Stimulated activated CD8-positive, alpha-beta memory T cell treated with anti-CD3 and anti-CD28 coated beads, Interleukin-15, amount 100 ng/mL, for 48 hours (primary cell): Measurements from ENCODE around the gene BDH1.
"Not testable (repeated sequence)": the region's sequence is repeated elsewhere in the genome, so short reads cannot be mapped to it uniquely, and the experiment has no call there.

Experiments
- DNase-seq, 2 donors: peaks; one replicate each; pipeline ENCODE4 v3.0.0-alpha.2; 2020; ENCODE audit warnings: low read depth in 2 of 2

BDH1 gene, protein sequence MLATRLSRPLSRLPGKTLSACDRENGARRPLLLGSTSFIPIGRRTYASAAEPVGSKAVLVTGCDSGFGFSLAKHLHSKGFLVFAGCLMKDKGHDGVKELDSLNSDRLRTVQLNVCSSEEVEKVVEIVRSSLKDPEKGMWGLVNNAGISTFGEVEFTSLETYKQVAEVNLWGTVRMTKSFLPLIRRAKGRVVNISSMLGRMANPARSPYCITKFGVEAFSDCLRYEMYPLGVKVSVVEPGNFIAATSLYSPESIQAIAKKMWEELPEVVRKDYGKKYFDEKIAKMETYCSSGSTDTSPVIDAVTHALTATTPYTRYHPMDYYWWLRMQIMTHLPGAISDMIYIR

DNA sequence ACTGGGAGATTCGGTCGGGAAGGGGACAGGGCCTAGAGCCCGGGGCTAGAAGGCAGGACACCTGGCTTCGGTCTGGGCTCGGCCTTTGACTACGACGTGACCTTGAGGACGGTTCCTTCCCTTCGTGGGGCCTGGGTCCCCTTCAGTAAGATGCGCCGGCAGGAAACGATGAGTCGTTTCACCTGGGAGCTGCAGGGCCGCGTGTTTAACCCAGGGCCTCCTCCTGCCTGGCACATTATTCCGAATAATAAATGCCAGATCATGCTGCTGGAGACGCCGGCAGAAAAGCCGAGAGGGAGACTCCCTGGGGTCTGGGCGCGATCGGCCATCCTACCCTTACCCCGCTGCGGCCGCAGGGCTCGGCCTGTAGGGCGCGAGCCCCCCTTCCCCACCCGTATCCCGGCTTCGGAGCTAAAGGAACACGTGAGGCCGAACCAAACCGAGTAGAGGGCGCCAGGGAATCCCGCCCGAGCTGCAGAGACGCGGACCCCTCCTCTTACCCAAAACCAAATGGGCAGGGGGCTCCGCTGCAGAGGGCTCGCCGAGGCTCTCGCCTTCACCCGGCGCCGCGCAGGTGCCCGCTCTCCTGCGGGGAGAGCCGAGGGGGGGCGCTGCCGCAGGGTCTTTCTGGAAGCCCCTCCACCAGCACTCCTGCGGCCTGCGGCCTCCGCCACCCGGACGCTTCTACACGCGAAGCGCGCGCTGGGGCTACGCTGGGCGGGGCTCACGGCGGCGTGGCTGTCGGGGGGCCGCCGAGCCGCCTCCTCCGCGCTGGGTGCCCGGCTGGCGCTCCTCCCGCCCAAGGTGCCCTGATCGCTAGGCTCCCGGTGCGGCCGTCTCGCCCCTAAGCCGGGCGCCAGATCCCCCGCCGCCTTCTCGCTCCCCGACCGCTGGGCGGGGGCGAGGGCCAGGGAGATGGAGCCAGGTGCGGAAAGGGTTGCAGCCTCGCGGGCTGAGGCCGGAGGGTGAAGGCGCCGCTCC is at the start of gene BDH1:
TSS of gene BDH1 (minus strand) at position 688 of the 981 bp plus-strand sequence. CDS start 9,525 bp downstream, outside the sequence.
- peak; percentile 68 to 69 for DNase-seq

DNA sequence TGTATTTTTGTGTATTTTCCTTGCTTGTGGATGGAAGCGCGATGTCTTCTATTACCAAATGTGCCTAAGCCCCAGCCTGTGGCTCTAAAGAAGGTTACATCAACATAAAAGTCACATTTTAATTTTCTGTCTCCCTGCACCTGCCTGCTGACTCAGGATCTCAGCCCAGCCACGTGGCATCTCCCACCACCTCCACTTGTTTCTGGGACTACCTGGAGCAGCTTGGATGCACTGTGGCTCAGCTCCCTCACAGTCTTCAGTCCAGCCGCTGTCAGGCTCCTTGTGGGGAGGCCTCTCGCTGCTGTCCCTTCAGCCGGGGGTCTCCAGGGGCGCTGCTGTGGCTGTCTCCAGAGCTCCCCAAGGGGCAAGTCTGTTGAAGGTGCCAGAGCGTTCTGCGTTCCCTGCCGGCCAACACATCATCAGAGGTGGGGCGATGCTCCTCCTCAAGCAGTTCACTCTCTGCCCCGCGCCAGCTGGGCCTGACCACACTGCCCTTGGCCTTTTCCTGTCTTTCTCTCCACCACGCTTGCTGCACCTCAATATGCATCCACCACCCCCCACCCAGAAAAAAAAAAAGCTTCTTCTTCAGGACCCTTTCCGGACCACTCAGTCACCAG is 47.7 kb upstream of the BDH1 start:
- DNase-seq: no peak

DNA sequence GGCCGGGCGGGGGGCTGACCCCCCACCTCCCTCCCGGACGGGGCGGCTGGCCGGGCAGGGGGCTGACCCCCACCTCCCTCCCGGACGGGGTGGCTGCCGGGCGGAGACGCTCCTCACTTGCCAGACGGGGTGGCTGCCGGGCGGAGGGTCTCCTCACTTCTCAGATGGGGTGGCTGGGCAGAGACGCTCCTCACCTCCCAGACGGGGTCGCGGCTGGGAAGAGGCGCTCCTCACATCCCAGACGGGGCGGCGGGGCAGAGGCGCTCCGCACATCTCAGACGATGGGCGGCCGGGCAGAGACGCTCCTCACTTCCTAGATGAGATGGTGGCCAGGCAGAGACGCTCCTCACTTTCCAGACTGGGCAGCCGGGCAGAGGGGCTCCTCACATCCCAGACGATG is 46.6 kb upstream of the BDH1 start:
- DNase-seq: not testable (repeated sequence)

DNA sequence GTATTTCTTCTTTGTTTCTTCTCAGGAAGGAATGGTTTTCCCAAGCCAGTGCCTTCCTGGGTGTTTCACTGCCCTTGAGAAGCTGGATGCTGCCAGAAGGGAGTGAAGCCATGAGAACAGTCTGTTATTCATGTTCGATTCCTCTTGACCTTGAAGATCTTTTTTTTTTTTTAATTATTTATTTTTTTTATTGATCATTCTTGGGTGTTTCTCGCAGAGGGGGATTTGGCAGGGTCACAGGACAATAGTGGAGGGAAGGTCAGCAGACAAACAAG is 45.7 kb upstream of the BDH1 start:
- DNase-seq: not testable (repeated sequence)

DNA sequence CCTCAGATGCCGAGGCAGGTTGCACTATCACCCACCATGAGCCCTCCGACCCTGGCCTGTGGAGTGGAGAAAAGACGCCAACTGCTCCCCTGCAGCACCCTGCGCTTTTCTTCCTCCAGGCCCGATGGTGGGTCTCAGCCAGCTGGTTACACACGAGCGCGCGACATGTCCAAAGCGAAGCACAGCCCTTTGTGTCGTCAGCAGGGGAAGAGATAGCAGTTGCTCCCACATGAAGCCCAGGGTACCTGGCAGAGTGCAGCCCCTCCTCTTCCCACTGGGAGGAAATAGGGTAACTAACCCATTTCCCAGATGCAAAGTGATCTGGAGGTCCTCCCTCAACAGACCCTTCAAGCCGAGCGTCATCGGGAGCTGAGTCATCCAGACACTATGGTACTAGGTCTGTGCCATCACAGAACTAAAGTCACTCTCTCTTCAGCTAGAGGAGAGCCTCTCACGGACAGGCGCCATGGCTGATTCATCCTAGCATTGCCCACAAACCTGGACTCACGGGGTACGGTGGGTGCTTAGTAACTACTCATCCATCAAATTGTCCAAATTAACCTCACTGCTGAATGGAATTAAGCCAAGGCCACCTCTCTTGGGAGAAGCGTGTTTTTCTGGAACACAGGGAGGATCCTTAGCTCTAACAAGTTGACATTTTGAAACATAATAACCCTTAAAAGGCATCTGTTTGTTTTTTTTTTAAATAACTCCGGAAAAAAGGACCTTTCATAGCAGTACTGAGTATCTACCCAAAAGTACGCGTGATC is 45.2 kb upstream of the BDH1 start:
- DNase-seq: no peak

DNA sequence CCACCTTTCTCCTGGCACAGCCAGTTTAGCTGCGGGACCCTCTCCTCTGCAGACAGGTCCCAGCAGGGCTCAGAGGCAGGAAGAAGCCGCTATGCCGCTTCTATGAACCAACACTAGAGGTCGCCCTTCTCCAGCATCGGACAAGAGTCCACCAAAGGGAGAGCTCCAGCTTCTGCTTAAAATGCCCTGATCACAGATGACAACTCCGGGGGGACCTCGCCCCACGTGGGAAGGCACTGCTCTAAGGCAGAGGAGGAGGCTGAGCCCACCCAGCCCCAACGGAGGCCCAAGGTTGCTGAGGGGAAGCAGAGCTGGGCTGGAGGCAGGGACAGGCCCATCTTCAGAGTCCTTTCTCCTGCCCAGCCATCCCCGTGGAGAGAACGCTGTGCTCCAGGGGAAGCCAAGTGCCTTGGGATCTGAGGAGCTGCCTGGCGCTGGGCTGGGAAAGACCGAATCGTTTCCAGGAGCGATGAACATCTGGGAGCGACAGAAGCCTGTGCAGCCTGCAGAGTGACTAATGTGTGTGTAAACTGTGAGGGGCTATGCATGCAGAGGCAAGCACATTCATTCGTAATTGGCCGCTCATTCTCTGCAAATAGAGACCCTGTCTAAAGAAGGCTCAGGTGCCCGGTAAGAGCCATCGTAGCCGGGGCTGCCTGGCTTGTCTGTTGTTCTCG is 43.5 kb upstream of the BDH1 start:
- DNase-seq: peak; percentile 55 to 63

DNA sequence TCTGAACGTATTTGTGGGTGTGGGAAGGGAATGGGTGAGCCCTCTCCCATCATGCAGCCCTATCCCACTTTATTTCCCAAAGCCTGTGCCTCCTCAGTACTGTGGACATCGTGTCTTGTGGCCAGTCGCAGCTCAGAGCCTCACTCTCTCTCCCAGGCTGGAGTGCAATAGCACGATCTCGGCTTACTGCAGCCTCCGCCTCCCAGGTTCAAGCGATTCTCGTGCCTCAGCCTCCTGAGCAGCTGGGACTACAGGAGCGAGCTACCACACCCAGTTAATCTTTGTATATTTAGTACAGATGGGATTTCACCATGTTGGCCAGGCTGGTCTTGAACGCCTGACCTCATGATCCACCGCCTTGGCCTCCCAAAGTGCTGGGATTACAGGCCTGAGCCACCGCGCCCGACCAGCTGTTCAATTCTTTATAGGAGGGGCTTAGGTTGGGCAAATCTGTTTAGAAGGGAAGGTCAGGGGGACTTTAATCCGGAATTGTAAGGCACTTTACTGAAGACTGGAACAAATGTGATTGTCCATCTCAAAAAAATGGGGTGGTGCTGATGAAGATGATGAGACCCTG is 42.7 kb upstream of the BDH1 start:
- no peak for DNase-seq

DNA sequence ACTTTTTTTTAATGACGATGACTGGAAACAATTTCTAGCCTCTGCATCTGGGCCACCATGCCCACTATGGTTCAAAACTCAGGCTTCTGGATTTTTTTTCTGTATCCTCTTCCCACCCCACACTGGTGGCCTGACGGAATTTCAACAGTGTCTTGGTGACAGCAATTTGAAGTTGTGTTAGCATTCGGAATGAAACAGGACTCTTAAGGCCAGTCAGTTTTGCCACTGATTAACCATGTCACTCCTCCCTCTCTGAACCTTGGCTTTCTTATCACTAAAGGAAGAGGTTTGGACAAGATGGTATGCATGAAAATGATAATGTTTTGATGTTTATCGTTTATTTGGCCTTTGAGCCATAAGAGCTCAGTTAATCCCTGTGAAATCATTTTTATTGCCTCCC is 41.6 kb upstream of the BDH1 start:
- no peak for DNase-seq

DNA sequence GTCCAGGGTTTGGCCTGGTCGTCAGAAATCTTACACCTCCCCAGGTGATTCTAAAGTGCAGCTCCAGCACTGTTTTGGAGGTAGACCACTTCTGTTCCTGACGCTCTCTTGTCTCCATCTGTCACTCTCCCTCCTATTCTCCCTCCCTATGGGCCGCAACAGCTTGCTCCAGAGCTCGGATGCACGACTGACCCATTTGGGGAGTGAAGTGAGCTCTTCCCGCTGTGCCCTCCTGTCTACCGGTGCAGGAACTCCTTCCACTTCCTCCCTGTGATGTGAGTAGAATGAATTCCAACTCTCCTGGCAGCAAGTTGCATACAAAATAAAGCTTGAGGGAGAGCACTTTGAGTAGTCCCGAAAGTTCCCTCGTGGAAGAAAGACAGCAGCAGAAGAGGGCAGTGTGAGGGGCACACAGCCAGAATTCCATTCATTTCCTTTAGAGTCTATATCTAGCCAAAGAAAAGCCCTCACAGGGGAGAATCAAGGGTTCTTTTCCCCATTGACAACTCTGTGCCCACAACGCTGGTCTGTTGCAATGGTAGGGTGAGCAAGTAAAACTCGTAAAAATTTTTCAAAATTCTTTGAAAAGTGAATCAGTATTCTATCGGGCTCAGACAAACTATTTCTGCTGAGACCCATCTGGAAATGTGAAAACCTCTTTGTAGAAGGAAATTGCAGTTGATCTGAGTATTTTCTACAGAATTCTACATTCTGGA is 39.9 kb upstream of the BDH1 start:
- DNase-seq: no peak

DNA sequence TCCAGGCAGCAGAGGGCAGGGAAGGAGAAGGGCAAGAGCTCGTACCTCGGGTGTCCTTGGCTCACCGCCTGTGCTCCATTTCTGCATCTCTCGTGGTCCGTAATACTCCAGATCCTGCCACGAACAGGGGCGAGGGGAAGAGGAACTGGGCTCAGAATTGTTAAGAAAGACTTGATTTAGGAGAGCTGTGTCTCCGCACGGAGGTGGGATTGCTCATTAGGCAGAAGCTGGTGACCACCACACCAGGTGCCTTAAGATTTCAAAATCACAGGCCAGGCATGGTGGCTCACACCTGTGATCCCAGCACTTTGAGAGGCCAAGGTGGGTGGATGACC is 37.2 kb upstream of the BDH1 start:
- DNase-seq: no peak

DNA sequence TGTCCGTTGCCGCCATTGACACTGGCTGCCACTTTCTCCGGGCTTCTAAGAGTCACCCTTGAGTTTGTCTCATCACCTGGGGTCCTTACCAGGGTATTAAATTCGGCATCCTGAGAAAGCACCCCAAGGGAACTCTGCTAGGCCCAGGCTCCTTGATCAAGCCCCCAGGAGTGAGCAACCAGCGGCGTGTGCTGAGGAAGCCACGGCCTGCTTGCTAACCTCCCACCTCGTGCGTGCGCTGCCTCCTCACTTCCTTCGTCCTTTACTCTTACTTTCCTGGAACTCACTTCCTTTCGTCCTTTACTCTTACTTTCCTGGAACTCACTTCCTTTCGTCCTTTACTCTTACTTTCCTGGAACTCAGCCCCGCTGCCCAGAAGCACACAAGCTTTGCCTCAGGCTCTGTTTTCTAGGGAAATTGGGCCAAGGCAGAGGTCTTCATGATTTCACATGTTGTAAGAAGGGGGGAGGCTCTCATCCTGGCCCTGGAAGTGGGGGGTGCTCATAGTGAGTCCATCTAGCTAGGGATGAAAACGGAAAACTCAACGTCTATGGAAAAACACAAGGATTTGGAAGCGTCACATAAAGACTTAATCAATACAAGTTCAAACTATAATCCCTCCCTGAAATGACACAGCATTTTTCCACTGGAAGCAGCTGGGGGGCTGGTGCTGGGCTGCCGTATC is 36.7 kb upstream of the BDH1 start:
- DNase-seq: peak in 1 of 2 donors; percentile 35

DNA sequence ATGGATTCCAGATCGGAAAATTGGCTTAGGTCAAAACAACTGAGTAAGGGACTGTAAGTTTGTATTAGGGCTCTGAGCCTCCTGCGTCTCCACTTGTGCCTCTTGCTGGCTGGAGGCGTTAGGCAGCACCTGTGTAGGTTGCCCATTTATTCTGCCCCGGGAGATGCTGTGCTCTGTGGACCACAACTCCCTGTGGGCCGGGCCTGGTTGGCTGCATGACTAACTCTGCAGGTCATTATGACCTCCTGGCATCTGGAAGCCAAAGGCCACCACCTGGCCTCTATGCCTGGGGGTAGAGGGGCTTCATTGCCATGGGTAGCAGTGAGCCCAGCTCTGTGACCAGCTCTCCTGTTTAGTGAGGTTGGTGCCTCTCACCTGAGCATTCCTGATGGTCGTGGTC is 36.0 kb upstream of the BDH1 start:
- no peak for DNase-seq

DNA sequence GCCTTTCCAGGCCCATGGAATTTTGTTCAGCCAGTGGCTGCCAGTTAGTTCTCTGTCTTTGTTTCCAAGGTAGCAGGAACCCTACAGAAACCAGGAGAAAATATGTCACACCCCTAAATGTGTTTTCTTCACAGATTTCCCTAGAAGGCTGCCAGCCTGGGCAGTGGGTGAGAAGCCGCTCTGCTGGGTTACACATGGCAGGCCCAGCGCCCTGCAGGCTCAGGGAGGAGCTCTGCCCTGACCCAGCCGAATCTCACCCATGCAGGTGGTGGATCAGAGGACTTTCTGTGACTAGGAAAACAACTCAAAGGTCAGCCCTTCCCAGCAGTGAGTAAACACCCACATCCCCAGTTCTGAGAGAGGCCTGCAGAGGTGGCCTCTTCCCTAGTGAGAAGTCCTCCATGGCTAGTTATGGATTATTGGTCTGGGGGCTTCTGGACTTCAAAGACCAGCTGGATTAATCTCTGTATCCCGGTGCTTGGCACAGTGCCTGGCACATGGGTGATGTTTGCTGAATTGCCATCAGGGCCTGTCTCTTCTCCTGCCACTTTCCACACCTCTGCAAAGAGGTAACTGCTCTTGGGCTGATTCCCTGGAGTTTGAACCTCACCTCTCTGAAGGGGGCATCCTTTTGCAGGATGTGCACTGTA is 34.7 kb upstream of the BDH1 start:
- DNase-seq: no peak

DNA sequence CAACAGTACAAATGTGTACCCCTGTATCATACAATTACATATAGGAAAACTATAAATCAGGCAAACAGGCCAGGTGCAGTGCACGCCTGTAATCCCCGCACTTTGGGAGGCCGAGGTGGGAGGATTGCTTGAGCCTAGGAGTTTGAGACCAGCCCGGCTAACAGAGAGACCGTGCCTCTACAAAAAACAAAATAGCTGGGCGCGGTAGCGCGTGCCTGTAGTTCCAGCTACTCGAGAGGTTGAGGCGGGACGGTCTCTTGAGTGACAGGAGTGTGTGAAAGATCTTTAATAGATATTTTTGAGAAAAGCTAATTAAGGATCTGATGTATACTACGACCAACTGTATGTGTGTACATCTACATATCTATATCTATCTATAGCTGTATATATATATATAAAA is 33.8 kb upstream of the BDH1 start:
- no peak for DNase-seq

DNA sequence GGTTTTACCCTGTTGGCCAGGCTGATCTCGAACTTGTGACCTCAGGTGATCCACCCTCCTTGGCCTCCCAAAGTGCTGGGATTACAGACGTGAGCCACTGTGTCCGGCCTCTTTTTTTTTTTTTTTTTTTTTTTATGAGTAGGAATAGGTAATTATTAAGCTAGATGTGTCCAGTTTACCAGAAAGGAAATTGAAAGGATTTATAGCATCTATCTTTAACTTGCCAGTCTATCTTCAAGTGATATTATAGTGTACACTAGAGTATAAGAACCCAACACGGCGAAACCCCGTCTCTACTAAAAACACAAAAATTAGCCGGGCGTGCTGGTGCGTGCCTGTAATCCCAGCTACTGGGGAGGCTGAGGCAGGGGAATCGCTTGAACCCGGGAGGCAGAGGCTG is 31.0 kb upstream of the BDH1 start:
- DNase-seq: not testable (repeated sequence)

DNA sequence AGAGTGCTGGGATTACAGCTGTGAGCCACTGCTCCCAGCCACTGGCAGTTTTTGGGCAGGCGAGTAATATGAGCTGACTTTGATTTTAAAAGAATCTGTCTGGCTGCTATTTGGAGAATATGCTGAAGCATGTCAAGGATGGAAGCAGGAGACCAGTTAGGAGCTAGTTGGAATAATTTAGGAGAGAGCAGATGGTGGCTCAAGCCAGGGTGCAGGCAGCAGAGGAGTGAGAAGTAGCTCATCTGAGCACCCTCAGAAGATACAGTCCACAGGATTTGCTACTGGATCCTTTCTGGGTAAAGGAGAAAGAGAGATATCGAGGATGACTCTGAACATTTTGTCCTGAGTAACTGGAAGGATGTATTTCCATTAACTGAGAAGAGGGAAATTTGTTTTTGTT is 30.4 kb upstream of the BDH1 start:
- no peak for DNase-seq

DNA sequence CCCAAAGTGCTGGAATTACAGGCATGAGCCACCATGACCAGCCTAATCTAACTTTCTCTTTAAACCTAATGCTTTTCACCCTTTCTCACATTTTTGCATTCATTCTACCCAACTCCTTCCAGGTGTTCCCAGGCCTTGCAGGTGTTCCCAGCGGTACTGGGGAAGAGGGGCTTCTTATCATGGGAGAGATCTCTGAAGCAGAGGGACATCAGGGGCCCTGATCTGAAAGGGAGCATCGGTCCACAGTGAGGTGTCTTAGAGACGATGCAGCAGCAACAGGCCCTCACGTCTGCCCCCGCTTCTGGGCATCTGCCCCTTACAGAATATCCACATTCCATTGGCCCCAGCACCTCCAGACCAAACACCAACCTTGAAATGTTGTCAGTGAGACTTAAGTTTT is 29.0 kb upstream of the BDH1 start:
- no peak for DNase-seq

DNA sequence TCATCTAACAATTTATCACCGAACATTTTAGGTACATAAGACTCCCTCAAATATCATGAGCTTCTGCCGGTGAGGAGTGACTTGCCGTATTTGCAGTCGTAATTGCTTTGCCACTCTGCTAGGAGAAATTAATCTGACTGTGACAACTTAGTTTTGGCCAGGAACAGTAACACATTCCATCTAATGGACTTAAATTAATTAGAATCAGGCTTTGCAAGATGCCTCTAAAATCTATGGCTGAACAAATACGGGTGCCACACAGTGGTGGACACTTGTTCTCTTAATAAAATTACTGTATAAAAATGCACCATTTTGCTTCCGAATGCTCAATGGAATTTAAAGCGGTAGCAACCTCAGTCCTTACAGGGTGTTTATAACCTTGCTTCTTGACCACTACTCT is 27.6 kb upstream of the BDH1 start:
- no peak for DNase-seq

DNA sequence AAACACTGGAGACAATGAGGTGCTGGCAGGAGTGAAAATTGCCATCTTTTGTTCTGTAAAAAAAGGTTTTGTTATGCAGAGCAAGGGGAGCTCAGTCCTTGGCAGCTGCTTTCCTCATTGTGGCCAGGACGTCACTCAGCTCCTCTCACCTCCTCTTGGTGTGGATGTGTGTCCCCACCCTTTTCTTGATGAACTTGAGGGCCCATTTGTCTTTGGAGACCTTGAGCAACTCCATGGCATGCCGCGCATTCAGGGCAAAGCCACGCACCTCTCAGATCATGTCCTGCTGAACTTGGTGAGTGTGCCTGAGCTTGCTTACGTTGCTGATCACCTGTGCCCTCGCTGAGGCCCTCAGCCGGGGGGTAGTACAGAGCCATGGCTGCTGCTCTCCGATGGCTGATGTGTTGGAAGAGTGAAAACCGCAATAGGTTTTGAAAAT is 24.5 kb upstream of the BDH1 start:
- DNase-seq: no peak
